ENCODE data around the gene TAS2R40.

DNA sequence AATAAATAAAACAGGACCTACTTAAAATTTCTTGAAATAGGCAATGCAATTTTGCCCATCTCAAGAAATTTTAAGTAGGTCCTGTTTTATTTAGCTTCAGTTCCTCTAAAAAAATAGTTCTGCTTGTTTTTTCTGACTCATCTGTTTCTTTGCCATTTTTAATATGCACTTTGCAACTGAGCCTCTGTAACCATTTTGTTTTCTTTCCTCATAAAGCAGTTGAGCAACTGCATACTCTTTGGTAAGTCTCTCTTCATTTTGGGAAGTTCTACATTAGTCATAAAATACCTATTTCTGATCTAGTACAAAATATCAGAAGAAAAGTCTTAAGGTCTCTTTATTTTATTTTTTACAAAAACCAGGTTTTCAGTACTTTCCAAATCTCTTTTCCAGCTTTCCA, 18.0 kb downstream of the TAS2R40 start:
- TF ChIP-seq CTCF (IDR thresholded peaks at IDR 0.05) (no peak), POLR2A (IDR thresholded peaks at IDR 0.05) (no peak)

Data from gastroesophageal sphincter (tissue), 3 donors.